Mesendoderm (in vitro differentiated cells): ENCODE measurements around the gene KCNJ10.
"Not testable (repeated sequence)": the region's sequence is repeated elsewhere in the genome, so short reads cannot be mapped to it uniquely, and the experiment has no call there.

Experiments used
- DNase-seq: peaks from one replicate; pipeline ENCODE4 v3.0.0; 2013
- H2AK5ac ChIP-seq: 2 replicates; pipeline ENCODE4 v1.6.1; 2013; ENCODE audit warnings: low read length, inconsistent platforms
- H2BK120ac ChIP-seq: 2 replicates; pipeline ENCODE4 v1.6.1; 2013; ENCODE audit warnings: low read depth, mild to moderate bottlenecking, low read length, moderate library complexity, mixed read lengths
- H2BK15ac ChIP-seq: replicated peaks from 2 replicates; pipeline ENCODE4 v1.6.1; 2013; ENCODE audit warnings: low read depth, mild to moderate bottlenecking, moderate library complexity
- H2BK5ac ChIP-seq: 2 replicates; pipeline ENCODE4 v1.6.1; 2013; ENCODE audit warnings: low read length, inconsistent platforms
- H3K18ac ChIP-seq: 2 replicates; pipeline ENCODE4 v1.6.1; 2013; ENCODE audit warnings: mild to moderate bottlenecking, low read length, mixed read lengths
- H3K23ac ChIP-seq: one replicate; pipeline ENCODE4 v1.6.1; 2013; ENCODE audit warnings: low read length
- H3K27ac ChIP-seq: 2 replicates; pipeline ENCODE4 v1.5.1; 2013; ENCODE audit warnings: low read depth, mild to moderate bottlenecking, inconsistent platforms, low read length, moderate library complexity
- H3K27me3 ChIP-seq: 2 replicates; pipeline ENCODE4 v1.6.1; 2013; ENCODE audit warnings: low read length, control low read depth, mild to moderate bottlenecking, inconsistent platforms; ENCODE audit not compliant: insufficient read depth, poor library complexity
- H3K36me3 ChIP-seq: 2 replicates; pipeline ENCODE4 v1.6.1; 2013; ENCODE audit warnings: low read length, inconsistent platforms; ENCODE audit not compliant: control insufficient read depth, insufficient read depth
- H3K4ac ChIP-seq: one replicate; pipeline ENCODE4 v1.6.1; 2013; ENCODE audit warnings: low read depth, mild to moderate bottlenecking, low read length, moderate library complexity
- H3K4me1 ChIP-seq: 2 replicates; pipeline ENCODE4 v1.6.1; 2013; ENCODE audit warnings: low read depth, low read length, inconsistent platforms; ENCODE audit not compliant: control insufficient read depth
- H3K4me2 ChIP-seq: 2 replicates; pipeline ENCODE4 v1.6.1; 2013; ENCODE audit warnings: low read length
- H3K4me3 ChIP-seq: 2 replicates; pipeline ENCODE4 v1.5.1; 2013; ENCODE audit warnings: mild to moderate bottlenecking, low read length
- H3K56ac ChIP-seq: one replicate; pipeline ENCODE4 v1.6.1; 2013; ENCODE audit warnings: low read length
- H3K79me1 ChIP-seq: 2 replicates; pipeline ENCODE4 v1.6.1; 2013; ENCODE audit warnings: low read length, inconsistent platforms
- H3K79me2 ChIP-seq: 2 replicates; pipeline ENCODE4 v1.6.1; 2013; ENCODE audit warnings: mild to moderate bottlenecking, low read length; ENCODE audit not compliant: control insufficient read depth, insufficient read depth
- H3K9ac ChIP-seq: 2 replicates; pipeline ENCODE4 v1.6.1; 2013; ENCODE audit warnings: low read length, inconsistent platforms
- H4K5ac ChIP-seq: one replicate; pipeline ENCODE4 v1.6.1; 2013; ENCODE audit warnings: low read length
- H4K8ac ChIP-seq: one replicate; pipeline ENCODE4 v1.6.1; 2013; ENCODE audit warnings: low read depth, mild to moderate bottlenecking, control low read depth, low read length, moderate library complexity
- WGBS: extraction: QIAGEN DNeasy Blood & Tissue Kit; methylation state at CpG from one replicate; pipeline ENCODE4 v1.1.7; 2013; ENCODE audit warnings: low lambda C conversion rate, missing lambda C conversion rate; ENCODE audit not compliant: insufficient coverage; ENCODE audit errors: extremely low coverage; 5-methylcytosine and 5-hydroxymethylcytosine counted together

Gene KCNJ10

DNA sequence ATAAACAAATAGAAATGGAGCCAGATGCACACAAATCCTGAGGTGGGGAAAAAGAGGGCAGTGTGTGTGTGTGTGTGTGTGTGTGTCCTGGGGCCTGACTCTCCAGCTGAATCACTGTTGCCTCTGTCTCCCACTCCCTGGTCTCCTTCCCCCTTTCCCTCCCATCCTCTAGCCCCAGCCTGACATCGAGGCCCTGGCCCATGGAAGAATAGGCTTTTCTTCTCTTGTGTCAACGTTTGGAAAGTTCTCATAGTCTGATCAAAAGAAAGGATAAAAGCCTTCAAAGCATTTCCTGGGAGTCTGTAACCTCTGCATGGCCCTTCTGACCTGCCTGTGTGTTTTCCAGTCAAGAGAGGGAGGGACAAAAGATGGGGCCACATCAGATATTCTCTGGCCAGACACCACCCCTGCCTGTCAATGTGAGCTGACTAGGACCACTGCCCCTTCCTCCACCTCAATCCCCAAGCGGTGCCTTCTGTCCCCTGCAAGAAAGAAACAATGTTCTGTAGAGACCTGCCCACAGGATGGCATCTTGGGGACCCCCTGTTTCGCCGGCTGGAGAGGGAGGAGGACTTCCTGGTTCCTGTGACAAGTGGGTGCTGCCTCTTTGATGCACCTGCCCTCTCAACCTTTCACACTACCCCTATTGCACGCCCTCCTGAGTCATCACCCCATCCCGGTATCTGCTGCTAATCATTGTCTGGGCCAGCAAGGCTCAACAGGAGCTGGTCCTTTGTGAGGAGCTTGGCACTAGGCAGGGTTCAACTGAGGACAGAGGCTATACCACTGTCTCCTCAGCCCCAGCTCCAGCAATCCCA lies 16.2 kb downstream of the KCNJ10 start:
- H3K79me1 ChIP-seq, result no peaks in the 10 kb centered on the region
- H2AK5ac ChIP-seq, result no peak overlapping the region
- no peak overlapping the region for H4K8ac ChIP-seq
- no peak for DNase-seq
- no peak overlapping the region for H3K56ac ChIP-seq
- no peak overlapping the region for H3K23ac ChIP-seq
- no peaks in the 10 kb centered on the region for H3K4me1 ChIP-seq
- no peak overlapping the region for H3K18ac ChIP-seq
- no peak overlapping the region for H3K27ac ChIP-seq
- H2BK5ac ChIP-seq, result no peak overlapping the region
- no peak overlapping the region for H3K9ac ChIP-seq
- no peak overlapping the region for H2BK120ac ChIP-seq
- WGBS, result no CpG with 5 or more reads among the region's 7 CpGs
- H4K5ac ChIP-seq, result no peak overlapping the region
- no peaks in the 10 kb centered on the region for H3K79me2 ChIP-seq
- no peak overlapping the region for H2BK15ac ChIP-seq
- no peak overlapping the region for H3K4me2 ChIP-seq
- H3K4me3 ChIP-seq, result no peak overlapping the region
- no peaks in the 10 kb centered on the region for H3K36me3 ChIP-seq
- H3K4ac ChIP-seq, result no peak overlapping the region
- no peaks in the 10 kb centered on the region for H3K27me3 ChIP-seq

- DNase-seq, result no peak
- H3K4me1 ChIP-seq, result no peaks in the 10 kb centered on the region
- H4K5ac ChIP-seq, result no peak overlapping the region
- no peak overlapping the region for H3K27ac ChIP-seq
- H3K27me3 ChIP-seq, result no peaks in the 10 kb centered on the region
- no peaks in the 10 kb centered on the region for H3K79me2 ChIP-seq
- H3K4me2 ChIP-seq, result no peak overlapping the region
- WGBS, result no CpG with 5 or more reads among the region's 6 CpGs
- no peak overlapping the region for H3K4ac ChIP-seq
- no peak overlapping the region for H2BK120ac ChIP-seq
- no peak overlapping the region for H2AK5ac ChIP-seq
- no peaks in the 10 kb centered on the region for H3K79me1 ChIP-seq
- H3K56ac ChIP-seq, result no peak overlapping the region
- no peak overlapping the region for H3K23ac ChIP-seq
- no peak overlapping the region for H2BK5ac ChIP-seq
- H3K4me3 ChIP-seq, result no peak overlapping the region
- H4K8ac ChIP-seq, result no peak overlapping the region
- no peak overlapping the region for H3K9ac ChIP-seq
- H3K18ac ChIP-seq, result no peak overlapping the region
- H2BK15ac ChIP-seq, result no peak overlapping the region
- H3K36me3 ChIP-seq, result no peaks in the 10 kb centered on the region
These were observed 17.0 kb downstream of the KCNJ10 start for GRCh38 chr1:160052936-160053335.

DNA sequence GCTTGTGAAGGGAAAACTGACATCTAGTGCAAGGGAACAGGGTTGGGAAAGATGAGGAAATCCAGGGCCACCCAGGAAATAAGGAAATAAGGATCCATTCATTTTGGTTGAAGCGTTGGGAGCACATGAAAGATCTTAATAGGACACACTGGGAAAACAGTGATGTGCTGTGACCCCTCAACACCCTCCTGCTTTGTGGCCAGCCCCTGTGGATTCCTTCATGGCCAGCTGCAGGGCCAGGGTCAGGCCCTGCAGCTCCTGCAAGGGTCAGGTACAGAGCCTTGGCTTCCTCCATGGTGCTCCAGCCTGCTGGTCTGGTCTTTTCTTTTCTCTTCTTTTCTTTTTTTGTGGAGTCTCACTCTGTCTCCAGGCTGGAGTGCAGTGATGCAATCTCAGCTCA lies 19.3 kb downstream of the KCNJ10 start:
- H3K18ac ChIP-seq, result no peak overlapping the region
- no peak overlapping the region for H2AK5ac ChIP-seq
- H3K79me1 ChIP-seq, result no peaks in the 10 kb centered on the region
- H3K36me3 ChIP-seq, result no peaks in the 10 kb centered on the region
- no peak overlapping the region for H3K56ac ChIP-seq
- peaks cover 5% of the 10 kb centered on the region for H3K4me1 ChIP-seq
- H2BK15ac ChIP-seq, result no peak overlapping the region
- no peak overlapping the region for H4K8ac ChIP-seq
- H3K4ac ChIP-seq, result no peak overlapping the region
- no peak overlapping the region for H3K4me2 ChIP-seq
- no peak overlapping the region for H3K4me3 ChIP-seq
- H2BK5ac ChIP-seq, result no peak overlapping the region
- H3K23ac ChIP-seq, result no peak overlapping the region
- no peaks in the 10 kb centered on the region for H3K79me2 ChIP-seq
- no peak overlapping the region for H3K9ac ChIP-seq
- no CpG with 5 or more reads among the region's 1 CpG for WGBS
- no peak overlapping the region for H2BK120ac ChIP-seq
- DNase-seq, result no peak
- no peak overlapping the region for H4K5ac ChIP-seq
- H3K27me3 ChIP-seq, result no peaks in the 10 kb centered on the region
- H3K27ac ChIP-seq, result no peak overlapping the region

DNA sequence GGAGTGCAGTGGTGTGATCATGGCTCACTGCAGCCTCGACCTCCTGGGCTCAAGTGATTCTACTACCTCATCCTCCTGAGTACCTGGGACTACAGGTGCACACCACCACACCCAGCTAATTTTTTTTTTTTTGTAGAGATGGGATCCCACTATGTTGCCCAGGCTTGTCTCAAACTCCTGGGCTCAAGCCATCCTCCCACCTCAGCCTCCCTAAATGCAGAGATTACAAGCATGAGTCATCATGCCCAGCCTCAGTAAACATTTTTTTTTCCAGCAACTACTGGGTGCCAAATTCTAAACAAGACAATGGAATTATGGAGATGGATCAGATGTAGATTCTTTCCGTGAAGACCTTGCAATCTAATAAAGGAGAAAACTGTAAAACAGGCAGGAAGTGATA lies 19.8 kb downstream of the KCNJ10 start:
- H2BK5ac ChIP-seq, H3K23ac ChIP-seq, H2AK5ac ChIP-seq, H3K18ac ChIP-seq, H3K79me2 ChIP-seq, H3K4ac ChIP-seq, H3K36me3 ChIP-seq, H2BK15ac ChIP-seq, H3K27ac ChIP-seq, H3K79me1 ChIP-seq, H4K8ac ChIP-seq, H2BK120ac ChIP-seq, H3K9ac ChIP-seq, H3K4me1 ChIP-seq, H3K27me3 ChIP-seq, H3K56ac ChIP-seq, H4K5ac ChIP-seq, DNase-seq, H3K4me2 ChIP-seq, H3K4me3 ChIP-seq: not testable (repeated sequence)
- no CpG with 5 or more reads among the region's 2 CpGs for WGBS

- H3K27me3 ChIP-seq, result no peaks in the 10 kb centered on the region
These were observed 20.9 kb downstream of the KCNJ10 start for GRCh38 chr1:160049101-160049500.

DNA sequence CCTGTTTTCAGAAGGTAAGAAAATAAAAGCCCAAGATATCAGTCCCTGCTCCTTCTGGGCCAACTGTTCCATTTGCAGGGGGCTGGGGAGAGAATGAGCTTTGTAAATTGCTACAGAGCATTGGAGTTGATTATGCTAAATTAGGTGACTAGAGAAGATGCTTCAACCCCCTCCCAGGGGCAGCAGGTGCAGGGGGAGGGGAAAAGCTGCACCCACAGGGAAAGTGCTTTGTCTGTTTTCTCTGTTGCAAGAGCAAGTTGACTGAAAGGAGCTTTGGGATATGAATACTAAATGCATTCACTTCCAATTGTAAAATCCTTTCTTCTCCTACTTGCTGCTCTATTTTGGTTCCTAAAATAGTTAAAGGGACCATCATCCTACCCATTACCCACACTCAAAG lies 21.6 kb downstream of the KCNJ10 start:
- Histone ChIP-seq H3K23ac (no peak overlapping the region), H2BK15ac (no peak overlapping the region), H2BK5ac (no peak overlapping the region), H3K4ac (no peak overlapping the region), H3K36me3 (no peaks in the 10 kb centered on the region), H3K27me3 (no peaks in the 10 kb centered on the region), H3K9ac (no peak overlapping the region), H3K27ac (no peak overlapping the region), H3K18ac (no peak overlapping the region), H2AK5ac (no peak overlapping the region), H4K5ac (no peak overlapping the region), H3K79me1 (no peaks in the 10 kb centered on the region), H4K8ac (no peak overlapping the region), H2BK120ac (no peak overlapping the region), H3K56ac (no peak overlapping the region), H3K4me2 (no peak overlapping the region), H3K4me1 (peaks cover 5% of the 10 kb centered on the region), H3K4me3 (no peak overlapping the region), H3K79me2 (no peaks in the 10 kb centered on the region)
- no peak for DNase-seq

More at GRCh38 chr1:160049101-160049500, 20.9 kb downstream of the KCNJ10 start:
- no peak overlapping the region for H2BK5ac ChIP-seq
- DNase-seq, result no peak
- peaks cover 5% of the 10 kb centered on the region for H3K4me1 ChIP-seq
- no peak overlapping the region for H3K4ac ChIP-seq
- no peak overlapping the region for H3K18ac ChIP-seq
- no peak overlapping the region for H3K23ac ChIP-seq
- WGBS, result no CpG with 5 or more reads among the region's 3 CpGs
- H3K4me3 ChIP-seq, result no peak overlapping the region
- no peak overlapping the region for H3K27ac ChIP-seq
- H4K8ac ChIP-seq, result no peak overlapping the region
- no peak overlapping the region for H2BK15ac ChIP-seq
- no peaks in the 10 kb centered on the region for H3K79me2 ChIP-seq
- H3K9ac ChIP-seq, result no peak overlapping the region
- no peaks in the 10 kb centered on the region for H3K36me3 ChIP-seq
- H3K79me1 ChIP-seq, result no peaks in the 10 kb centered on the region
- H2AK5ac ChIP-seq, result no peak overlapping the region
- no peak overlapping the region for H3K4me2 ChIP-seq
- H3K56ac ChIP-seq, result no peak overlapping the region
- H4K5ac ChIP-seq, result no peak overlapping the region
- H2BK120ac ChIP-seq, result no peak overlapping the region
